NT2/D1 (cell line): ENCODE measurements around the gene GPRC5B.

Experiments used
- SUZ12 ChIP-seq: IDR thresholded peaks from 2 replicates; pipeline ENCODE4 v1.6.1; 2011; ENCODE audit not compliant: insufficient read length, insufficient read depth; ENCODE audit errors: extremely low read depth
- YY1 ChIP-seq: IDR thresholded peaks from 2 replicates; pipeline ENCODE4 v1.6.1; 2011; ENCODE audit not compliant: insufficient read length, insufficient read depth
- ZNF274 ChIP-seq: IDR thresholded peaks from 2 replicates; pipeline ENCODE4 v1.6.1; 2011; ENCODE audit warnings: mild to moderate bottlenecking, low read depth, low read length

DNA sequence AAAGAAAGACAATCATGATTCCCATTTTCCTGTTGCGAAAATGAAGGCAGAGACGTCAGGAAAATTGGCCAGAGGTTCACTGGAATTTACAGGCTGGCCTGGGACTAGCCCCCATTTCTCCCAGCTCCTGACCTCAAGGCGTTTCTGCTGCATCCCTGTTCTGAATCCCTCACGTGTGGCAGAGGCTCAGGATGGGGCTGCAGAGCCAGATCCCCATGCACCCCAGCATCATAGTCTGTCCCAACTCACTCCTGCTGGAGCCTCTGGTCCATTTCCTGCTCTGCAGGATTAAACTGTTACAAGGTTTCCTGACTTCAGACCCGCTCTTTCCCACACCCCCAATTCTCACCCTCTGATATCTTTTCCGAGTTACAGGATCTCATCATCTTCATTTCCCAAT lies 2.9 kb downstream of the GPRC5B start:
- no peak for TF ChIP-seq SUZ12
- TF ChIP-seq ZNF274: no peak
- TF ChIP-seq YY1: no peak
